ENCODE data around the gene SKI. TPM values are rescaled to one million over a fixed set of nuclear protein-coding genes. Genes with fewer than 3 reads are reported as not detected.

The SKI gene
- total RNA-seq, 1 experiment from 2014 or later, result 28.3 TPM

- ATAC-seq (no peak), DNase-seq (no peak)
- H2AFZ ChIP-seq (ENCODE audit: low read length), result peak overlapping the region; percentile 76; the same call in 1 of the 2 replicates
- H3F3A ChIP-seq (ENCODE audit: low read length, unreplicated experiment), result no peaks in the 10 kb centered on the region
- H3K4me2 ChIP-seq (ENCODE audit: low read length), result peak overlapping the region; percentile 74
- CTCF ChIA-PET, result no interaction called here
- BruUV-seq (replicated peaks), result no TSS peak
- H3K27ac ChIP-seq (ENCODE audit: low read length), result peak overlapping the region; percentile 86
- H3K4me1 ChIP-seq (ENCODE audit: insufficient read depth, low read length), result peaks cover 31% of the 10 kb centered on the region
- no peaks in the 10 kb centered on the region for H3K27me3 ChIP-seq (ENCODE audit: low read length)
- H3K36me3 ChIP-seq (ENCODE audit: low read depth, low read length), result no peaks in the 10 kb centered on the region
- POLR2A ChIA-PET (ENCODE audit: unreplicated experiment), result no interaction called here
- no peaks in the 10 kb centered on the region for H3K79me2 ChIP-seq (ENCODE audit: low read length)
- no peak for TF ChIP-seq CTCF (conservative IDR thresholded peaks at IDR 0.05; ENCODE audit: low read depth, low read length)
- TF ChIP-seq EZH2phosphoT487 (IDR thresholded peaks at IDR 0.05; ENCODE audit: borderline replicate concordance, low read length), result no peak
- no peak for TF ChIP-seq EZH2 (IDR thresholded peaks at IDR 0.05; ENCODE audit: low read length, unreplicated experiment)
- peak overlapping the region; percentile 51; the same call in 1 of the 2 replicates for H3K4me3 ChIP-seq (ENCODE audit: low read length)
- intact Hi-C loops (cut with micrococcal nuclease), result loop anchor here (5.0 kb wide), 1 partner anchor 168 kb away; no protein-coding TSS in a partner anchor
- H4K20me1 ChIP-seq (ENCODE audit: low read length), result no peaks in the 10 kb centered on the region
- H3K9ac ChIP-seq (ENCODE audit: low read length), result peak overlapping the region; percentile 80
- no peaks in the 10 kb centered on the region for H3K9me3 ChIP-seq (ENCODE audit: low read length)
- H3K9me2 ChIP-seq (replicated peaks; ENCODE audit: low read length), result no peaks in the 10 kb centered on the region
Observed at GRCh38 chr1:2213576-2214505, 14.3 kb upstream of the SKI start.

GRCh38 chr1:2214541-2215241, 13.4 kb upstream of the SKI start:
- H4K20me1 ChIP-seq (ENCODE audit: low read length), result no peaks in the 10 kb centered on the region
- no peaks in the 10 kb centered on the region for H3F3A ChIP-seq (ENCODE audit: low read length, unreplicated experiment)
- no peak for ATAC-seq
- no TSS peak for BruUV-seq (replicated peaks)
- H3K9me3 ChIP-seq (ENCODE audit: low read length), result no peaks in the 10 kb centered on the region
- H3K27ac ChIP-seq (ENCODE audit: low read length), result no peak overlapping the region
- H3K27me3 ChIP-seq (ENCODE audit: low read length), result no peaks in the 10 kb centered on the region
- H3K4me1 ChIP-seq (ENCODE audit: insufficient read depth, low read length), result peaks cover 23% of the 10 kb centered on the region
- no peak overlapping the region for H2AFZ ChIP-seq (ENCODE audit: low read length)
- POLR2A ChIA-PET (ENCODE audit: unreplicated experiment), result no interaction called here
- intact Hi-C loops (cut with micrococcal nuclease), result loop anchor here (5.0 kb wide), 1 partner anchor 168 kb away; no protein-coding TSS in a partner anchor
- H3K36me3 ChIP-seq (ENCODE audit: low read depth, low read length), result no peaks in the 10 kb centered on the region
- H3K9me2 ChIP-seq (replicated peaks; ENCODE audit: low read length), result no peaks in the 10 kb centered on the region
- H3K9ac ChIP-seq (ENCODE audit: low read length), result no peak overlapping the region
- H3K4me2 ChIP-seq (ENCODE audit: low read length), result no peak overlapping the region
- TF ChIP-seq EZH2phosphoT487 (IDR thresholded peaks at IDR 0.05; ENCODE audit: borderline replicate concordance, low read length), result no peak
- no peak for TF ChIP-seq EZH2 (IDR thresholded peaks at IDR 0.05; ENCODE audit: low read length, unreplicated experiment)
- TF ChIP-seq CTCF (conservative IDR thresholded peaks at IDR 0.05; ENCODE audit: low read depth, low read length), result no peak
- CTCF ChIA-PET, result no interaction called here
- no peak overlapping the region for H3K4me3 ChIP-seq (ENCODE audit: low read length)
- H3K79me2 ChIP-seq (ENCODE audit: low read length), result no peaks in the 10 kb centered on the region
- DNase-seq, result no peak
